Measurements from ENCODE around the gene HPCAL1.

The HPCAL1 gene

DNA sequence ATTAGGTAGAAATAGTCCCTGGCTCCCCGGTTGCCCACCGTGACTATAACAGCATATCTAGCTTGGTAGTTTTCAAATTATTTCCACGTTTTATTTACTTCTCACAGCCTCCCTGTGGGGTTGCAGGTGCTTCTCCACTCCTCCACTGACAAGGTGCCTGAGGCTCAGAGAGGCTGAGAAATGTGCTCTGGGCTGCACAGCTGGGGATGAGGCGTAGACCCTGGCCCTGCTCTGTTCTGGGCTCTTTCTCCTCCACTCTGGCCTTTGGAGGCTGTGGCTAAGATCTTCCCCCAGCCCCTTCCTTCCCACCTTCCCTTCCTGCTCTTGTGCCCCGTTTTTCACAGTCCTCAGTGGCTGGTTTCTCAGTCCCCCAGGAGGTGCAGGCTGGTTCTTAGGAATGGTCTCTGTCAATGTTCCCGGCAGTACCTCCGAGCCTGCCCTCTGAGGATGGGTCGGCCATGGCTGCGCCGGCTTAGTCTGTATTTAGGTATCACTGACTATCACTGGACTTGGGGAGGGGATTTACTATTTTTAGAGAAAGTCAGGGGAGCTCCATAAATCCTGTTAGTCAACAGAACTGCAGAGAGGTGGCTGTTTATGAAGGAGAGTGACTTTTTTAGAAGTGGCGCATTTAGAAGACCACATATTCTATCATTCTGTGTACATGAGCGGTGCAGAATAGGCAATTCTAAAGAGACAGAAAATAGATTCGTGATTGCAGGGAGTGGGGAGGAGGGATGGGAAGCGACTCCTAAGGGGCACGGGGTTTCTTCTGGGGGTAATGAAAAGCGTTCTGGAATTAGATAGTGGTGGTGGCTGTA, 35.0 kb downstream of the HPCAL1 start:
- DNase-seq (ENCODE audit: low spot score) = no peak

DNA sequence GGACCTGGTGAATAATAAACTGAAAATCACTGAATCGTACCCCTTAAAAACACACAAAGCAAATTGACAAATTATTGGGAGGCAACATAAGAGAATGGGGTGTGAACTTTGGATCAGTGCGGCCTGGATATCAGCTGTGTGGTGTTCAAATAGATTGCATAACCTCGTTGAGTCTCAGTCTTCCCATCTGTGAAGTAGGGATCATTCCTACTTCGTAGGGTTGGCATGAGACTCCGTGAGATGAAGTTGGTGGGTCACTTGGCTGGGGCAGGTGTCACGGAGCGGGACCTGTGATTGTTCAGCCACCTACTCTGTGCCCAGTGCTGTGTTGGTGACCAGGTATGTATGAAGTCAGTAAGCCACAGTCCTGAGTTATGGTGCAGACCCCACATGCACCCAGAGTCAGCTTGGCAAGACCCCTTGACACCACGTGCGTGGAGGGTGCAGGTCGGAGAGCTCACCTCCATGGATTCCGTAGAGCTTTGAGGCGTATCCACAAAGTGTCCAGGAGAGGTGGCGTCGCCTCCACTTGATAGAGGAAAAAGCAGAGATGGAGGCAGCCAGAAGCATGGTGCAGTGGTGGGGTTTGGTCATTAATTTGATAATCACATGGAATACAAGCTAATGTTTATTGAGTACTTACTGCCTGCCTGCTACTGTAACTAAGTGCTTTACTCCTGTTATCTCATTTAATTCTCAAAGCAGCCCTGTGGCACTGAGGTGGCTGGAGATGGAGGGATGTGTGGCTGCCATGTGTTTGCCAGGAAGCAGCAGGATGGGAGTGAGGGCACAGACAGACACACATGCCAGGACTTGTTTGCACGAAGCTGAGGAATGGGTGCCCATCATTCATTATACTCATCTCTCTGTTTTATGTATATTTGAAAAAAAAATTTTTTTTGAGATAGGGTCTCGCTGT, 35.8 kb downstream of the HPCAL1 start:
- no peak for DNase-seq (ENCODE audit: low spot score)

DNA sequence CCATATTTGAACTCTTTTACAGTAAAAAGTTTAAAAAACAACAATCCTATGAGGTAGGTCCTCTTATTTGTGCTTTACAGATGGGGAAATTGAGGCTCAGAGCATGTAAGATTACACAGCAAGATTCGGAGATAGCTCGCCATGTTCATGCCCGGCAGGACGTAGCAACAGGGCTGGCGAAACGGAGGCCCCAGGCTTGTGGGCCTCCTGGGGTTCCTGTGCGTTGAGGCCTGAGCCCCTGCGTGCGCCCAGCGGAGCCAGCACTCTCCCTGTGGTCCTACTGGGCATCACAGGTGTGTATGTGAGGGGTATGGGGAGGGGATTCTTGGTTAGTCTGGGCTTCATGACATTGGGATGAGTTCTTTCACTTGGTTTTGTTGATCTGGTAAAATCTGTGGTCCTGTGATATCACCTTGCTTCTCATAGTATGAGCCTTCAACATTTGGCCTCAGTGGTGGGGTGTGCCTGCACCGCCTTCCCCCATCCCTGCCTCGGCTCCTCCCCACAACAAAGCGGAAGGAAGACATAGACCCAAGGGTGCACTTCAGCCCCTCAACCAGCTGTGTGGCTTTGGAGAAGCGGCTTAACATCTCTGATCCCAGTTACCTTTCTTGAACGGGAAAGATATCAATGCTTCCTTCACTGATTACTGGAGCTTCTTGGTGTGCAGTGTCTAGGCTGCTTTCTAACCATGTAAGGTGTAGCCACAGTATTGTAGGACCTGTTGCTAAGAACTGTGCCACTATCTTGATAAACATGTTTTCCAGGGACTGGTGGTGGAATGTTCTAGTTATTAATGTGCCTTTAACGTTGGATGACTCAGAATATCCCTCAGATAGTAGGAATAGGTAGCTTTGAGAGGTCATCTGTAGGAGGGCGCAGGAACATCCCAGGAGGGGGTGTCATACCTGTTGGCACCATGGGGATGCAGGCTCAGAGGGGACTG, 37.2 kb downstream of the HPCAL1 start:
- DNase-seq (ENCODE audit: low spot score) = no peak

DNA sequence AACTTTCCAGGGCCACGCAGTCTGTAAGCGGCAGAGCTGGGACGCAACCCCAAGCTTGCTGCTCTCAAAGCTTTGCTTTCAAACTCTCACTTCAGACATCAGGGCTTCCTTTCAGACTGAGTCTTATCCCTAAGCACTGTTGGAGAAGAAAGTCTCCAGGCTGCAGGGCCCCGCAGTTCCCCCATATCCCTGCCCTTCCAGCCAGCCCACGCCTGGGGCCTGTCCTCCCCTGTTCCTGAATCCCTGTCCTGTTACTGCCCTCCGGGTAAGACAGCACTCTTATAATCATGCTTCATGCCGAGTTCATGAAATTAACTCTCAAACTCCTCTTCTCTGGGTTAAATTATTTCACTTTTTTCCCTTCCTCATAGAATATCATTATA, 37.9 kb downstream of the HPCAL1 start:
- no peak for DNase-seq (ENCODE audit: low spot score)

DNA sequence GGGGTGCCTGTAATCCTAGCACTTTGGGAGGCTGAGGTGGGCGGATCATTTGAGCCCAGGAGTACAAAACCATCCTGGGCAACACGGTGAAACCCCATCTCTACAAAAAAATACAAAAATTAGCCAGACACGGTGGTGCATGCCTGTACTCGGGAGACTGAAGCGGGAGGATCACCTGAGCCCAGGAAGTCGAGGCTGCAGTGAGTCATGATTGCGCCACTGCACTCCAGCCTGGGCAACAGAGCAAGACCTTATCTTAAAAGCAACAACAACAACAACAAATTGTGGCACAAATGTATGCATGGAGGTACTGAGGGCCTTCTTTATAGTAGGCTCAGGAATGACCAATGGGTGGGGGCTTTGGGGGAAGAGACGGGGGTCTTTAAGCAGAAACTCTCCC, 38.5 kb downstream of the HPCAL1 start:
- DNase-seq (ENCODE audit: low spot score) = no peak

DNA sequence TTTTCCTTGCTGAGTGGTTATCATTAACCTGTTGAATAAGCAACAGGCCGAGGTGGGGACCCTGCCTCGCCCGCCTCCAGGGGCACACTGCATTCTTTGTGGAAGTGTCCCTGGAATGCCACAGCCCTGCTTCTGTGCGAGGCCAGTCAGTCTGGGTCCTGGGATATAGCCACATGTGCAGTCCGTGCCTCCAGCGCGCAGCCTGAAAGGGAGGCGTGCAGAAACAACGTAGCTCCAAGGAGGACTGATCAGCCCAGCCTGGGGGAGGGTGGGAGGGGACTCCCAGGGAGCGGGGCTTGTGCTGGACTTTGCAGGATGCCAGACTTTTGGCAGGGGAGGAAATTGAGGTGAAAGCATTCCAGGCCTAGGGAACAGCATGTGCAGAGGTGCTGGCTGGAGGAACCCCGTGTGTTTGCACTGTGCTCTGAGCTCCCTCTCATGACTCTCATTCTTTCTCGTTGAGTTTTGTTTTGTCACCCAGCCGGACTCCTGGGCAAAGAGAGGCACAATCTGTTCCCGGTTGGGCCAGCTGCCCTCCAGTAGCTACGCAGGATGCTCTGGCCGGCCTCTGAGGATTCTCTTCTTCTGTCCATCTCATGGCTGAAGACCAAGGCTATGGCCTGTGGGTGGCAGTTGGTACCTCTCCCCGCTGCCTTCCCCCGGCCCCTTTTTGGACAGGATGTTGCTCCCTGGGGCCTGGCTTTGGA, 39.7 kb downstream of the HPCAL1 start:
- DNase-seq (ENCODE audit: low spot score) = no peak

DNA sequence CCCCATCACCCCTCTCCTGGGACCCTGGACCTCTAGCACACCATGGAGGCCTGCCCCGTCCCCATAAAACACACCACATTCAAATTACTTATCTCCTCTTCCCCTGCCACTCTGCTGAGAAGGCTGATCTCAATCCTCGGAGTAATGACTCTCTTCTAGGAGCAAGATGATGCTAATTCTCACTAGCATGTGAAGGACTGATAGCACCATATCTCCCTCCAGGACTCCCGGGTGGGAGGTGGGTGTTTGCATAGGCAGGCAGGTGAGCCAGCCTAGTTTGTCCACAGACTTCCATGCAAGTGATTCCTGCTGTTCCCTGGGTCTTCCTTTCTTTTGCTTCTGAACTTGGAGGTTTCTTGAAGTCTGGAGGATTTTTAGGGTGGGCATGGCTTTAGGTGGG, 40.5 kb downstream of the HPCAL1 start:
- no peak for DNase-seq (ENCODE audit: low spot score)

DNA sequence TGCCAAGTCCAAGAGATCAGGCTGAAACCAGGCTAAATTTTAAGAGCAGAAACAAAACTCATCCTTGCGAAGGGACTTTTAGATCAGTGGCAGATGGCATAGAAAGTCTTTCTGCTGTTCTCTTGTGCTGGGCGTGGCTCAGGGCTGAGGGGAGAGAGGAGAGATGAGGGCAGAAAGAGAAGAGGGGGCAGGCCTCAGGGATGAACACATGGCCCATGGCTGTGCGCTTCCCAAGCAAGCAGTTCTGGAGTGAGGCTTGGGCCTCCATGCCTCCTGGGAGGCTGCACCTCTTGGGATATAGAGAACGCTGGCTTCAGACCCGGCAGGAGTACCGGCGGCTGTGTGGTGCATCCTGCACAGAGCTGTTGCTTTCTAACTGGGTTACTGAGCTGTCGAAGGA, 41.0 kb downstream of the HPCAL1 start:
- DNase-seq (ENCODE audit: low spot score) = no peak

DNA sequence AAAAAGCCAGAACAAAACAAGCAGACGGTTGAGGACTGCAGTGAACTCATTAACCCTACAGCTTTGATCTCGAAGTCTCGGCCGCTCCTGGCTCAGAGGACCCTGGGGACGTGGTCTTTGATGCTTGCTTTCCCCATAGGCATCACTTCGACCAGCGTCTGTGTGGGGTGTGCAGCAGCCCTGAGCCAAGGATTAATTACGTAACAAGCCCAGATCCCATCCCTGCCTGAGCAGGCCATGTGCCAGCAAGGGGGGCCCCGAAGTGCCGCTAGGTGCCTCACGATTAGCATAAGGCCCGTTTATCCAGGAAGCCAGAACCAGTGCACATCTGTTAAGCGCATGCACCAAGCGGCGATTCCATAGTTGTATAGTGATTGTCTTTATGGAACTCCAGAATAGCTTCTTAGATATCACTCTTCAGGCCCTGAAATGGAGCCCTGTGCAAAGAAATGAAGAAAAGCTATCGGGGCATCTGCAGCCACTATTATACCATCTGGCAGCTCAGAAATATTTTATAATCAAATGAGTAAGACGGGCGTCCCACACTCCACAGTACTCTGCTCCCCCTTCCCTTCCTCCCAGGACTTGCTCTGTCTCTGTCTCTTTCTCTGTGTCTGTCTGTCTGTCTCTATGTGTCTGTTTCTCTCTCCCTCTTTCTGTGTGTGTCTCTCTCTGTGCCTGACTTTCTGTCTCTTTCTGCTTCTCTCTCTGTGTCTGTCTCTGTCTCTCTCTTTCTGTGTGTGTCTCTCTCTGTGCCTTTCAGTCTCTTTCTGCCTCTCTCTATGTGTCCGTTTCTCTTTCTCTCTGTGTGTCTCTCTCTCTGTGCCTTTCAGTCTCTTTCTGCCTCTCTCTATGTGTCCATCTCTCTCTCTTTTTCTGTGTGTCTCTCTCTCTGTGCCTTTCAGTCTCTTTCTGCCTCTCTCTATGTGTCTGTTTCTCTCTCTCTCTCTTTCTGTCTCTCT, 41.7 kb downstream of the HPCAL1 start:
- DNase-seq (ENCODE audit: low spot score) = no peak

DNA sequence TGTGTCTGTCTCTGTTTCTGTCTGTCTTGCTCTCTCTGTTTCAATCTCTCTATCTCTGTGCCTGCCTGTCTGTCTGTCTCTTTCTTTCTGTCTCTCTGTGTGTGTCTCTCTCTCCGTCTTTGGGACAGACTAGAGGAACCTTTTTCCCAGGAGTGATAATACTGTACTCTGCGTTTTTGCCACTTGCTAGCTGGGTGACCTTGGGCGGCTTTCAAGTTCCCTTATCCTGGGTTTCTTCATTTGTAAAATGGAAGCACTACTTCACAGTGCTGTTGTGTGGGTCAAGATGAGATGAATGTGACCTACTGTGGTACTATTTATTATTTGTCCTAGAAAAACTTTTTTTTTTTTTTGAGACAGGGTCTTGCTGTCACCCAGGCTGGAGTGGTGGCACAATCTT, 42.4 kb downstream of the HPCAL1 start:
- DNase-seq (ENCODE audit: low spot score) = no peak

DNA sequence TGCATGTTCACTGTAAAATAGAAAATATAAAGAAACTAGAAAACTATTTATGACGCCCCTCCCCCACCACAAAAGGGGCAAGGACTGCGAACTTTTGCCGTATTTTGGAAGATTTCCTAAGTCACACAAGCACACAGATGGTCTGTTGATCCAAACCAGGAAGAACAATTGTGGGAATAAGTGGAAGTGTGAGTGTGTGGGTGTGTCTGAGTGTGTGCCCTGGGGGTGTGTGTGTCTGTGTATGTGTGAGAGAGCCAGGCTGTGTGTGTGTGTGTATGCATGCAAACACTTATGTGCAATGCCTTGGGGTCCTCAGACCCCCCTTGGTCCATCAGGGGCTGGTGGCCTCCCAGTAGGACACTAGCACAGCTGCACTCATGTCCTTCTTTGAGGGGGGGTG, 43.1 kb downstream of the HPCAL1 start:
- DNase-seq (ENCODE audit: low spot score) = no peak

DNA sequence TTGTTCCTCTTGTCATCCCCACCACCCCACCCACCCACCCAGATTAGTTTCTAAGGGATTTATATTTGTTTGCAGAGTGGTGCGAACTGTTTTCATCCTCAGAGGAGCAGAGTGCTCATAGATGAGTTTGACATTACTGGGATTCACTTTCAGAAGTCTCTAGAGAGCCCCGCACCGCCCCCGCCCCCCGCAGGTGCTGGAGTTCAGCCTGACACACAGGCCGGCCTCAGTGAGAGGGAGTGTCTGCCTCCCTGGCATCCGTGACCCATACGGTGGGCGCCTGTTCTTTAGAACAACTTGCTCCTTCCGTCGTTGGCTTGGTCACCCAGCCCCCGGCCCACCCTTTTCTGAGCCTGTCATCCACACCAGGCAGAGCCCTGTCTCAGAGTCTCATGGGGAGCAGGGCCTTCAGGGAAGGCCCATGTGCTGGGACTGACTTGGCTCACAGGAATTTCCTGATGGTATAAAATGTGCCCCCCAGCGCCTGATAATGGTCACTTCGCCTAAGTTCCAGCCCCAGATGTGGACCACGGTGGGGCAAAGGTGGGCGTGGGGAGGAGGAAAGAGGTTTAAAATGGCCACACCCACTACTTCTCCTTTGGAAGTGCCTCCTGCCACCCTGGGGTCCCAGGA, 44.3 kb downstream of the HPCAL1 start:
- DNase-seq (ENCODE audit: low spot score) = no peak

DNA sequence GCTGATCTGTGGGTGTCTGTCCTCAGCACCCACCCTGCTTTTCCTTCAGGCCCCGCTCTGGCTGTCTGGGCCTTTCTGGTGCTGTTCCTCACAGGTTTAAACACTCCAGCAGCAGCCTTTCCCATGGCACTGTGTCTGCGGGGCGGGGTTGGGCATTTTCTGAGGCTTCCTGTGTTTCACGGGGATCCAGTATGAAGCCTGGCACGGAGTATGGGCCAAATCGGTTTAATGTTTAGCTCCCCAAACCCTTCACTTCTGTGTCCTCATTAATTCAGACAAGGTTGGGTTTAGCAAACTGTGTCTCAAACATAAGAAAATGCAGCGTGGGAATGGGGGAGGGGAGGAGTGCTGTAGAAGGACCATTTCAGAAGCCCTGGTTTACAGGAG, 44.9 kb downstream of the HPCAL1 start:
- DNase-seq (ENCODE audit: low spot score) = no peak

DNA sequence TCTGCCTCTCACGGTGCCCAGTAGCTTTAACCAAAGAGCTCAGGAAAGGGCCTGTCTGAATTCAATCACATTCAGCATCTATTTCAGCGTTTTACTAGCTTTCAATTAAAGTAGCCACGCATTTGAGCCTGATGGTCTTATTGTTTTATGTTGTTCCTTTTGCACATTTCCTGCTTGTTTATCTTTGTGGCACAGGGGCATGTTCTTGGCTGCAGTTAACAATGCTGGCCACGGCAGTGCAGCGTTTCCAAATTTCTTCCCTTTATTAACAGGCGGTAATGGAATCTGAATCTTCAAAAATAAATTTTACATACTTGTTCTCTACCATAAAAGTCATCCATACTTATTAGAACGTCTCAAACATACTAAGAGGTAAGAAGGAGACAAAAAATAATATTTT, 46.2 kb downstream of the HPCAL1 start:
- no peak for DNase-seq (ENCODE audit: low spot score)

DNA sequence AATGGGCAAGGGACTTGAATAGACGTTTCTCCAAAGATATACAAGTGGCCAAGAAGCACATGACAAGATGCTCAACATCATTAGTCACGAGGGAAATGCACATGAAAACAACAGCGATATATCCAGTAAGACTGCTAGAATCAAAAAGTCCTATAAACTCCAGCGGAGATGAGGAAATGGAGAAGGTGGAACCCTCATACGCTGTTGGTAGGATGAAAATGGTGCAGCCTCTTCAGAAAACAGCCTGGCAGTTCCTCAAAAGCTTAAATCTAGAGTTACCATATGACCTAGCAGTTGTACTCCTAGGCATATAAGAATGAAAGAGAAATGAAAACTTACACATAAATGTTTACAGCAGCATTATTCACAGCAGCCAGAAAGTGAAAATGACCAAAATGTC, 48.1 kb downstream of the HPCAL1 start:
- DNase-seq (ENCODE audit: low spot score) = no peak

DNA sequence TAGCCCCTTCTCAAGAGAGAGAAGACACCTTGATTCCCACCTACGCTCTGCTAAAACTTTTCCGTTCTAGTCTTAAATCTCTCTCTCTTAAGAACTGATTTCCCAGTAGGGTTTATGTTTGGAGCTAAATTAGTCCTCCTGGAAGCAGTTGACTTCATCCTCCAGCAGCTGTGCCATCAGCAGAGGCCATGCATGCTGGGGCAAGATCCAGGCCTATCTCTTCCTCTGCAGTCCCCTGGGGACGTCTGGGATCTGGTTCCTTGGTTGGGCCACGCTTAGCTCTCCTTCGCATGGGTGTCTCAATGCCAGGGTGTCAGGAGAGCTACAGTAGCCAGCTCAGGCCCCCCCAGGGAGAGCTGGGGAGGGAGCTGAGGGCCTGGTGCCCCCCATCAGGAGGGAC, 49.7 kb downstream of the HPCAL1 start:
- DNase-seq (ENCODE audit: low spot score) = no peak

DNA sequence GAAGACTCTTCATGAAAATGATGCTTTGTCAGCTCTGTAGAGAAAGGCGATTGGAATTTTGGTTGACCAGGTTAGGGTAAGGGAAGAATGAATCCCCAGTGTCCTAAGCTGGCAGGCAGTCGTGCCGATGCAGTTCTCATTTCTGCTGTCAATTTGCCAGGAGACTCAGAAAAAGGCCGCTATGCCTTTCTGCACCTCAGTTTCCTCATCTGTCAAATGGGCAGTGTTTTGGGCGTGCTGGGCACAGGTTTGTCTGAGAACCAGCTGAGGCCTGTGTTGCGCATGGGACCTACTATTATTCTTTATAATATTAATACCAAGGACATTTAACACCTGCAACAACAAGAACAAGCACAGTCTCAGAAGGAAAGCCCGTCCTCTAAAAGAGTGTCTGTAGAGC, 50.3 kb downstream of the HPCAL1 start:
- no peak for DNase-seq (ENCODE audit: low spot score)

DNA sequence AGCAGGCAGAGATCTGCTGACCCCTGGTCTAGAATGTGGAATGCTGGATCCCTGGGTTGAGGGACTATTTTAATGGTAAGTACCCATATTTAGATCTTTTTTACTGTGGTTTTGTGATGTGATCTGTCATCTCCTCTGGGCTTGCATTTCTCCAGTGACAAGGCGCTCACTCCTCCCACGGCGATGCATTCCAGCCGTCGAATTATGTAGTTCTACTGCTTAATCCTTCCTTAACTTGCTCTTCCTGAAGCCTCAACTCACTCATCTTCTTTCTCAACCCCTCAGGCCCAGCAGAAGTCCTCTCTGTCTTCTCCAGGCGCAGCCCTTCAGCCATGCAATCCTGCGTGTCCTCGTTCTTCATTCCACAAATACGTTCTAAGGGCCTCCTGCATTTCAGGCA, 51.2 kb downstream of the HPCAL1 start:
- DNase-seq (ENCODE audit: low spot score) = no peak

DNA sequence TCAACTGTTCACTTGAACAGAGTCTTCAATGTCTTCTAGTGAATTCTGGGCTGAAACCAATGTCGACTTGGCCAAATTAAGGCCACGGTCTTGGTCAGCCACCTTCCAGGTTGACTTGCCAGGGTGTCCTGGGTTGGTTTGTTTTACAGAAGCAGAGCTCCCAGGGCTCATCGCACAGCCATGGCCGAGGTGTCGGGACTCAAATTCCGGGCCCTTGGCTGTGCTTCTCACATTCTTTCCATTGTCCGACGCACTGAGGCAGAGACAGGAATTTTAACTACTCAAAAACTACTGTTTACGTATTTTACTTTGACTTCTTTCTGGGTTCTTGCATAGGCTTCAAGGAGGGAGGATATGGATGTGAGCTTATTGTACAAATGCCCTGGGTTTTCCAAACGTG, 51.7 kb downstream of the HPCAL1 start:
- DNase-seq (ENCODE audit: low spot score) = no peak

All from kidney capillary endothelial cell (primary cell).